ENCODE results near the gene CAMK2G.

The CAMK2G gene

GRCh38 chr10:73786512-73786885, 87.9 kb downstream of the CAMK2G start:
- no peak for DNase-seq

- no peak for DNase-seq
These were observed 88.4 kb downstream of the CAMK2G start for GRCh38 chr10:73785721-73786511.

GRCh38 chr10:73785211-73785720, 89.1 kb downstream of the CAMK2G start, which contains the start of gene ZSWIM8:
TSS of gene ZSWIM8 (plus strand) at chr10:73785606. CDS start at chr10:73785879, 273 bp downstream.
- peak; percentile 90 for DNase-seq

- no peak for DNase-seq
These were observed 91.6 kb downstream of the CAMK2G start for GRCh38 chr10:73782749-73783085.

GRCh38 chr10:73781879-73782748, 92.2 kb downstream of the CAMK2G start, which contains the start of gene CHCHD1:
TSS of gene CHCHD1 (plus strand) at chr10:73782048. CDS start at chr10:73782076, 28 bp downstream.
- peak; percentile 87 for DNase-seq

- DNase-seq, result no peak
These were observed 92.8 kb downstream of the CAMK2G start for GRCh38 chr10:73781548-73781878.

- DNase-seq, result no peak
These were observed 93.4 kb downstream of the CAMK2G start for GRCh38 chr10:73780966-73781365.

GRCh38 chr10:73780301-73780700, 94.1 kb downstream of the CAMK2G start:
- DNase-seq, result no peak

- DNase-seq, result no peak
These were observed 94.7 kb downstream of the CAMK2G start for GRCh38 chr10:73779539-73780197.

GRCh38 chr10:73779018-73779417, 95.3 kb downstream of the CAMK2G start:
- no peak for DNase-seq

- DNase-seq, result peak; percentile 62
These were observed 99.7 kb downstream of the CAMK2G start for GRCh38 chr10:73774637-73775036.

GRCh38 chr10:73773152-73773879, 101.0 kb downstream of the CAMK2G start:
- no peak for DNase-seq

- peak; percentile 88 for DNase-seq
These were observed 101.8 kb downstream of the CAMK2G start for GRCh38 chr10:73772281-73773151.

GRCh38 chr10:73771722-73772280, 102.6 kb downstream of the CAMK2G start:
- peak; percentile 80 for DNase-seq

GRCh38 chr10:73769396-73769795, 105.0 kb downstream of the CAMK2G start:
- no peak for DNase-seq

- peak; percentile 56 for DNase-seq
These were observed 105.5 kb downstream of the CAMK2G start for GRCh38 chr10:73768881-73769280.

GRCh38 chr10:73765066-73765465, 109.3 kb downstream of the CAMK2G start:
- DNase-seq, result no peak

- DNase-seq, result peak; percentile 50
These were observed 111.0 kb downstream of the CAMK2G start for GRCh38 chr10:73763343-73763742.

- DNase-seq, result no peak
These were observed 111.4 kb downstream of the CAMK2G start for GRCh38 chr10:73762915-73763314.

Data from CD4-positive, alpha-beta T cell treated with Interleukin-15 for 1 hour (primary cell).